ENCODE measurements around the gene CALM1. TPM values are rescaled to one million over a fixed set of nuclear protein-coding genes. Genes with fewer than 3 reads are reported as not detected.

Gene CALM1
- total RNA-seq, 1 experiment from 2014 or later, result 122 TPM

DNA sequence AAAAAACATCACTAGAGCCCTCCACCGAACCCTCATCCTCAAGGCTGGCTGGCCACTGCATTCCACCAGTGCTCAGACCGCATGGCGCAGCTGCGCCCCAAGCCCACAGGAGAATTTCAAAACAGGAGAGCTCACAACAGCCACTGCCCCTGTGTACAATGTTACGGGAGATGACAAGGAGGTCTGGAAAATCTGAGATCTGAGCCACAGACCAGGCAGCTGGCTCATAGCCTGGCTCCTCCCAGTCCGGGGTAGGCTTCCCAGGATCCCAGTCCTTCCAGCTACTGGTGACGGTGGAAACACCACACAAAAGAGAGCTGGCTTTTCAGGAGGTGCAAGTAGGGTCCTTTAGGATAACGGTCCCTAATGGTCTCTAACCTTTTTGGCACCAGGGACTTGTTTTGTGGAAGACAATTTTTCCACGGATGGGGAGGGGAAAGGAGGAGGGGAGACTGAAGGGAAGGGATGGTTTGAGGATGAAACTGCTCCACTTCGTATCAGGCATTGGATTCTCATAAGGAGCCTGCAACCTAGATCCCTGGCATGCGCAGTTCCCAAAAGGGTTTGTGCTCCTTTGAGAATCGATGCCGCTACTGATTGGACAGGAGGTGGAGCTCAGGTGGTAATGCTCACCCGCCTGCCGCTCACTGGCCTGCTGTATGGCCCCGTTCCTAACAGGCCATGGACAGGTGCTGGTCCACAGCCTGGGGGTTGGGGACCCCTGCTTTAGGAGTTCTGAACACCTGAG, 42.1 kb upstream of the CALM1 start:
- H3K4me1 Mint-ChIP-seq (ENCODE audit: insufficient read depth, unreplicated experiment), result no peaks in the 10 kb centered on the region
- TF ChIP-seq, protein P1, sequence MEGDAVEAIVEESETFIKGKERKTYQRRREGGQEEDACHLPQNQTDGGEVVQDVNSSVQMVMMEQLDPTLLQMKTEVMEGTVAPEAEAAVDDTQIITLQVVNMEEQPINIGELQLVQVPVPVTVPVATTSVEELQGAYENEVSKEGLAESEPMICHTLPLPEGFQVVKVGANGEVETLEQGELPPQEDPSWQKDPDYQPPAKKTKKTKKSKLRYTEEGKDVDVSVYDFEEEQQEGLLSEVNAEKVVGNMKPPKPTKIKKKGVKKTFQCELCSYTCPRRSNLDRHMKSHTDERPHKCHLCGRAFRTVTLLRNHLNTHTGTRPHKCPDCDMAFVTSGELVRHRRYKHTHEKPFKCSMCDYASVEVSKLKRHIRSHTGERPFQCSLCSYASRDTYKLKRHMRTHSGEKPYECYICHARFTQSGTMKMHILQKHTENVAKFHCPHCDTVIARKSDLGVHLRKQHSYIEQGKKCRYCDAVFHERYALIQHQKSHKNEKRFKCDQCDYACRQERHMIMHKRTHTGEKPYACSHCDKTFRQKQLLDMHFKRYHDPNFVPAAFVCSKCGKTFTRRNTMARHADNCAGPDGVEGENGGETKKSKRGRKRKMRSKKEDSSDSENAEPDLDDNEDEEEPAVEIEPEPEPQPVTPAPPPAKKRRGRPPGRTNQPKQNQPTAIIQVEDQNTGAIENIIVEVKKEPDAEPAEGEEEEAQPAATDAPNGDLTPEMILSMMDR (IDR thresholded peaks at IDR 0.05; ENCODE audit: unreplicated experiment), result no peak
- ChIA-PET POLR2A (interaction anchor here (0.7 to 1.3 kb wide), 2 partner anchors 16 to 342 kb away, joined by 3 to 4 read pairs; no protein-coding TSS in a partner anchor), CTCF (interaction anchor here (0.6 kb wide), 2 partner anchors 9 to 34 kb away, joined by 3 read pairs; no protein-coding TSS in a partner anchor)
- H3K27me3 Mint-ChIP-seq (ENCODE audit: insufficient read depth, unreplicated experiment), result no peaks in the 10 kb centered on the region
- intact Hi-C loops (cut with micrococcal nuclease), result loop anchor here (10.0 kb wide), 1 partner anchor 1710 kb away; no protein-coding TSS in a partner anchor
- H3K36me3 Mint-ChIP-seq (ENCODE audit: insufficient read depth, unreplicated experiment), result no peaks in the 10 kb centered on the region
- no peaks in the 10 kb centered on the region for H3K9me3 Mint-ChIP-seq (ENCODE audit: unreplicated experiment)
- H3K27ac Mint-ChIP-seq (ENCODE audit: low read depth, unreplicated experiment), result no peak overlapping the region
- BruUV-seq (replicated peaks), result no TSS peak
- no peak for DNase-seq (ENCODE audit: unreplicated experiment)
- no peak overlapping the region for H3K4me3 Mint-ChIP-seq (ENCODE audit: unreplicated experiment)

- intact Hi-C loops (cut with micrococcal nuclease), result loop anchor here (10.0 kb wide), 1 partner anchor 1711 kb away; no protein-coding TSS in a partner anchor
- TF ChIP-seq, protein P1 (IDR thresholded peaks at IDR 0.05; ENCODE audit: unreplicated experiment), result no peak
- ChIA-PET CTCF (interaction anchor here (0.6 kb wide), 1 partner anchor 10 kb away, joined by 3 read pairs; no protein-coding TSS in a partner anchor), POLR2A (interaction anchor here (1.3 kb wide), 1 partner anchor 341 kb away, joined by 3 read pairs; no protein-coding TSS in a partner anchor)
- BruUV-seq (replicated peaks), result no TSS peak
- no peaks in the 10 kb centered on the region for H3K36me3 Mint-ChIP-seq (ENCODE audit: insufficient read depth, unreplicated experiment)
- no peak overlapping the region for H3K27ac Mint-ChIP-seq (ENCODE audit: low read depth, unreplicated experiment)
- H3K4me1 Mint-ChIP-seq (ENCODE audit: insufficient read depth, unreplicated experiment), result no peaks in the 10 kb centered on the region
- H3K27me3 Mint-ChIP-seq (ENCODE audit: insufficient read depth, unreplicated experiment), result no peaks in the 10 kb centered on the region
- H3K9me3 Mint-ChIP-seq (ENCODE audit: unreplicated experiment), result no peaks in the 10 kb centered on the region
- H3K4me3 Mint-ChIP-seq (ENCODE audit: unreplicated experiment), result no peak overlapping the region
- peak; percentile 5 for DNase-seq (ENCODE audit: unreplicated experiment)
These were observed 41.0 kb upstream of the CALM1 start for GRCh38 chr14:90355540-90356518.

- H3K9me3 Mint-ChIP-seq (ENCODE audit: unreplicated experiment), result peaks cover 2% of the 10 kb centered on the region
- ChIA-PET CTCF (no interaction called here), POLR2A (no interaction called here)
- TF ChIP-seq, protein P1 (IDR thresholded peaks at IDR 0.05; ENCODE audit: unreplicated experiment), result no peak
- no peaks in the 10 kb centered on the region for H3K4me1 Mint-ChIP-seq (ENCODE audit: insufficient read depth, unreplicated experiment)
- no peak for DNase-seq (ENCODE audit: unreplicated experiment)
- H3K27ac Mint-ChIP-seq (ENCODE audit: low read depth, unreplicated experiment), result no peak overlapping the region
- no peaks in the 10 kb centered on the region for H3K36me3 Mint-ChIP-seq (ENCODE audit: insufficient read depth, unreplicated experiment)
- no TSS peak for BruUV-seq (replicated peaks)
- intact Hi-C loops (cut with micrococcal nuclease), result loop anchor here (10.0 kb wide), 1 partner anchor 1712 kb away; no protein-coding TSS in a partner anchor
- H3K27me3 Mint-ChIP-seq (ENCODE audit: insufficient read depth, unreplicated experiment), result no peaks in the 10 kb centered on the region
- no peak overlapping the region for H3K4me3 Mint-ChIP-seq (ENCODE audit: unreplicated experiment)
These were observed 39.9 kb upstream of the CALM1 start for GRCh38 chr14:90356925-90357324.

Measured in MCF 10A (cell line).